Neural cell (in vitro differentiated cells): ENCODE measurements around the gene GATAD2A. TPM values are rescaled to one million over a fixed set of nuclear protein-coding genes. Genes with fewer than 3 reads are reported as not detected.

Experiments used
- H2AFZ ChIP-seq: fragments of 200-600, 300-800 bp; sonication (generic), shearing (Covaris generic); 2 replicates; pipeline ENCODE4 v1.6.0; 2014; ENCODE audit warnings: low read depth, mild to moderate bottlenecking, antibody characterized with exemption, low read length, moderate library complexity
- H3F3A ChIP-seq: fragments of 200-600 bp; shearing (Covaris generic); 2 replicates; pipeline ENCODE4 v1.6.1; 2016; ENCODE audit warnings: mild to moderate bottlenecking, moderate library complexity, mixed read lengths, antibody characterized with exemption, low read length; ENCODE audit not compliant: insufficient read depth, poor library complexity, severe bottlenecking
- H3K27ac ChIP-seq: fragments of 200-600, 300-800 bp; sonication (generic), shearing (Covaris generic); 2 replicates; pipeline ENCODE4 v1.5.1; 2014; ENCODE audit warnings: mild to moderate bottlenecking, low read length, moderate library complexity
- H3K27me3 ChIP-seq: fragments of 300-800, 200-600 bp; sonication (generic), shearing (Covaris generic); 2 replicates; pipeline ENCODE4 v1.6.0; 2014; ENCODE audit warnings: mild to moderate bottlenecking, low read depth, low read length, moderate library complexity; ENCODE audit not compliant: insufficient read depth
- H3K36me3 ChIP-seq: fragments of 300-800, 200-600 bp; sonication (generic), shearing (Covaris generic); 2 replicates; pipeline ENCODE4 v1.5.1; 2014; ENCODE audit warnings: mild to moderate bottlenecking, antibody characterized with exemption, low read length, moderate library complexity; ENCODE audit not compliant: insufficient read depth
- H3K4me2 ChIP-seq: fragments of 300-800, 200-600 bp; sonication (generic), shearing (Covaris generic); 2 replicates; pipeline ENCODE4 v1.6.0; 2014; ENCODE audit warnings: mild to moderate bottlenecking, low read length
- H3K4me3 ChIP-seq: fragments of 300-800, 200-600 bp; sonication (generic), shearing (Covaris generic); 2 replicates; pipeline ENCODE4 v1.5.1; 2014; ENCODE audit warnings: mild to moderate bottlenecking, low read length, moderate library complexity
- H3K79me2 ChIP-seq: fragments of 200-600 bp; shearing (Covaris generic); replicated peaks from 2 replicates; pipeline ENCODE4 v1.6.0; 2014; ENCODE audit warnings: mild to moderate bottlenecking, low read length, moderate library complexity; ENCODE audit not compliant: insufficient read depth
- H3K9ac ChIP-seq: fragments of 300-800, 200-600 bp; sonication (generic), shearing (Covaris generic); 2 replicates; pipeline ENCODE4 v1.6.1; 2016; ENCODE audit warnings: mild to moderate bottlenecking, low read length, mixed read lengths
- H3K9me2 ChIP-seq: fragments of 200-600 bp; shearing (Covaris generic); 2 replicates; pipeline ENCODE4 v1.6.1; 2016; ENCODE audit warnings: mild to moderate bottlenecking, low read length, mixed read lengths; ENCODE audit not compliant: insufficient read depth
- H3K9me3 ChIP-seq: fragments of 200-600, 300-800 bp; sonication (generic), shearing (Covaris generic); 2 replicates; pipeline ENCODE4 v1.6.1; 2016; ENCODE audit warnings: mild to moderate bottlenecking, mixed run types, low read length, moderate library complexity, mixed read lengths
- H4K20me1 ChIP-seq: fragments of 200-600 bp; shearing (Covaris generic); 2 replicates; pipeline ENCODE4 v1.6.1; 2016; ENCODE audit warnings: mild to moderate bottlenecking, mixed run types; ENCODE audit not compliant: insufficient read depth
- EP300 ChIP-seq: fragments of 450-650 bp; conservative IDR thresholded peaks from 2 replicates; pipeline ENCODE4 v1.6.1; 2014; ENCODE audit warnings: antibody characterized with exemption, mild to moderate bottlenecking, moderate library complexity; ENCODE audit not compliant: poor library complexity, severe bottlenecking
- EZH2 ChIP-seq: fragments of 200-600, 300-800 bp; shearing (Covaris generic), sonication (generic); IDR thresholded peaks from 2 replicates; pipeline ENCODE4 v1.6.1; 2014; ENCODE audit warnings: antibody characterized with exemption, low read length, borderline replicate concordance, mild to moderate bottlenecking; ENCODE audit not compliant: insufficient read depth, poor library complexity, severe bottlenecking
- MXI1 ChIP-seq: fragments of 450-650 bp; conservative IDR thresholded peaks from 2 replicates; pipeline ENCODE4 v1.6.1; 2014; ENCODE audit warnings: antibody characterized with exemption, mild to moderate bottlenecking; ENCODE audit not compliant: poor library complexity, severe bottlenecking
- POLR2AphosphoS5 ChIP-seq: IDR thresholded peaks from 2 replicates; pipeline ENCODE4 v1.6.1; 2012
- RAD21 ChIP-seq: fragments of 450-650 bp; conservative IDR thresholded peaks from 2 replicates; pipeline ENCODE4 v1.6.1; 2014; ENCODE audit warnings: antibody characterized with exemption, mild to moderate bottlenecking, moderate library complexity
- REST ChIP-seq: IDR thresholded peaks from 2 replicates; pipeline ENCODE4 v1.6.1; 2012; ENCODE audit warnings: borderline replicate concordance
- SMC3 ChIP-seq: fragments of 450-650 bp; conservative IDR thresholded peaks from 2 replicates; pipeline ENCODE4 v1.6.1; 2014; ENCODE audit warnings: antibody characterized with exemption, mild to moderate bottlenecking, moderate library complexity; ENCODE audit not compliant: poor library complexity
- TAF1 ChIP-seq: IDR thresholded peaks from 2 replicates; pipeline ENCODE4 v1.6.1; 2012; ENCODE audit warnings: low read depth
- polyA plus RNA-seq: library from polyadenylated mRNA; depleted of rRNA; stranded (reverse); fragments of >200 nt; gene quantifications from 2 replicates; pipeline ENCODE4 v1.2.3, GENCODE V29; 2014
- TF ChIP-seq, protein P1 (sequence below): fragments of 450-650 bp; IDR thresholded peaks from 2 replicates; pipeline ENCODE4 v1.5.1; 2014; ENCODE audit warnings: antibody characterized with exemption, mild to moderate bottlenecking, moderate library complexity; ENCODE audit not compliant: poor library complexity, severe bottlenecking

GATAD2A gene
- polyA plus RNA-seq, 1 donor from 2014 or later, result 13.9 TPM

DNA sequence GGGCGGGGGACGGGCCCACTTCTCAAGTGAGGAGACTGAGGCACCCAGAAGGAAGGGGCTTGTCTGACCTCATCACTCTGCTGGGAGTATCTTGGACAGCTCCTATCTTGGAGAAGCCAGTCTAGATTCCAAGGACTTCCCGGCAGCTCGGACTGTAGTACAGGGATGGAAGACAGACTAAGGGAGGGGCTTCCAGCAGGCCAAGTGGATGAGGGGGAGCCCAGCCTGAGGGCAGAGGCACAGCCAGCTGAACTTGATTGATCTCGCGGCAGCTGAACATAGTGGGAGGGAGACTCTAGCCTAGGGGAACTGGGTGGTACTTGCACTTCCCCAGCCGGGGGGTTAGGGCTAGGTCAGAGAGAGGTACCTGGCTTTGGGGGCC, 133.3 kb downstream of the GATAD2A start:
- no peak overlapping the region for H3K4me3 ChIP-seq
- H3K27me3 ChIP-seq, result no peaks in the 10 kb centered on the region

GRCh38 chr19:19539698-19540063, 134.2 kb downstream of the GATAD2A start:
- no peak overlapping the region for H3K27ac ChIP-seq
- H3K9me2 ChIP-seq, result no peaks in the 10 kb centered on the region
- H3K4me2 ChIP-seq, result no peak overlapping the region
- no peaks in the 10 kb centered on the region for H3K36me3 ChIP-seq
- H3K4me3 ChIP-seq, result no peak overlapping the region
- no peaks in the 10 kb centered on the region for H3K79me2 ChIP-seq
- no peak overlapping the region for H3K9ac ChIP-seq
- no peaks in the 10 kb centered on the region for H4K20me1 ChIP-seq
- no peak for TF ChIP-seq MXI1
- no peak for TF ChIP-seq SMC3
- TF ChIP-seq, protein P1, sequence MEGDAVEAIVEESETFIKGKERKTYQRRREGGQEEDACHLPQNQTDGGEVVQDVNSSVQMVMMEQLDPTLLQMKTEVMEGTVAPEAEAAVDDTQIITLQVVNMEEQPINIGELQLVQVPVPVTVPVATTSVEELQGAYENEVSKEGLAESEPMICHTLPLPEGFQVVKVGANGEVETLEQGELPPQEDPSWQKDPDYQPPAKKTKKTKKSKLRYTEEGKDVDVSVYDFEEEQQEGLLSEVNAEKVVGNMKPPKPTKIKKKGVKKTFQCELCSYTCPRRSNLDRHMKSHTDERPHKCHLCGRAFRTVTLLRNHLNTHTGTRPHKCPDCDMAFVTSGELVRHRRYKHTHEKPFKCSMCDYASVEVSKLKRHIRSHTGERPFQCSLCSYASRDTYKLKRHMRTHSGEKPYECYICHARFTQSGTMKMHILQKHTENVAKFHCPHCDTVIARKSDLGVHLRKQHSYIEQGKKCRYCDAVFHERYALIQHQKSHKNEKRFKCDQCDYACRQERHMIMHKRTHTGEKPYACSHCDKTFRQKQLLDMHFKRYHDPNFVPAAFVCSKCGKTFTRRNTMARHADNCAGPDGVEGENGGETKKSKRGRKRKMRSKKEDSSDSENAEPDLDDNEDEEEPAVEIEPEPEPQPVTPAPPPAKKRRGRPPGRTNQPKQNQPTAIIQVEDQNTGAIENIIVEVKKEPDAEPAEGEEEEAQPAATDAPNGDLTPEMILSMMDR, result no peak
- no peak for TF ChIP-seq REST
- no peak for TF ChIP-seq EZH2
- TF ChIP-seq EP300, result no peak
- no peak for TF ChIP-seq RAD21
- TF ChIP-seq TAF1, result no peak
- no peak for TF ChIP-seq POLR2AphosphoS5
- no peaks in the 10 kb centered on the region for H3K27me3 ChIP-seq
- no peak overlapping the region for H2AFZ ChIP-seq
- H3F3A ChIP-seq, result no peaks in the 10 kb centered on the region
- H3K9me3 ChIP-seq, result no peaks in the 10 kb centered on the region

More for the DNA sequence above, 133.3 kb downstream of the GATAD2A start:
- Histone ChIP-seq H3K9me3 (no peaks in the 10 kb centered on the region), H2AFZ (no peak overlapping the region), H3K9ac (no peak overlapping the region), H3K79me2 (no peaks in the 10 kb centered on the region), H3K36me3 (no peaks in the 10 kb centered on the region), H3K27ac (no peak overlapping the region), H4K20me1 (no peaks in the 10 kb centered on the region), H3K4me2 (no peak overlapping the region), H3K9me2 (no peaks in the 10 kb centered on the region), H3F3A (no peaks in the 10 kb centered on the region)
- TF ChIP-seq MXI1 (no peak), REST (no peak), SMC3 (no peak), RAD21 (no peak), TAF1 (no peak), POLR2AphosphoS5 (no peak), EZH2 (no peak), EP300 (no peak)
- TF ChIP-seq, protein P1, result no peak
